AG09319 (cell line): Measurements from ENCODE around the gene MCRIP2.

ENCODE experiments used
- DNase-seq: peaks from one replicate; pipeline ENCODE4 v3.0.0-alpha.2; 2010; ENCODE audit warnings: low read depth; ENCODE audit errors: extremely low read depth
- TF ChIP-seq, protein P1 (sequence below): IDR thresholded peaks from 2 replicates; pipeline ENCODE4 v1.5.1; 2011; ENCODE audit warnings: low read depth, mild to moderate bottlenecking, inconsistent platforms, low read length, moderate library complexity

The MCRIP2 gene

DNA sequence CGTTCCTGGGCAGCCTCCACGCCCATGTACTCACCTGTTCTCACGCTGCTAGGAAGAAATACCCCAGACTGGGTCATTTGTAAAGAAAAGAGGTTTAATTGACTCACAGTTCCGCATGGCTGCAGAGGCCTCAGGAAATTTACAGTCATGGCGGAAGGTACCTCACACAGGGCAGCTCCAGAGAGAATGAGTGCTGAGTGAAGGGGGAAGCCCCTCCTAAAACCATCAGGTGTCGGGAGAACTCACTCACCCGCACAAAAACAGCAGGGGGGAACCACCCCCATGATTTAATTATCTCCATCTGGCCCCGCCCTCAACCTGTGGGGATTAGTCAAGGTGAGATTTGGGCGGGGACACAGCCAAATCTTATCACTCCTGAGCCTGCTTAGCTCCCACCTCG lies 33.6 kb upstream of the MCRIP2 start:
- DNase-seq = no peak
- TF ChIP-seq, protein P1, sequence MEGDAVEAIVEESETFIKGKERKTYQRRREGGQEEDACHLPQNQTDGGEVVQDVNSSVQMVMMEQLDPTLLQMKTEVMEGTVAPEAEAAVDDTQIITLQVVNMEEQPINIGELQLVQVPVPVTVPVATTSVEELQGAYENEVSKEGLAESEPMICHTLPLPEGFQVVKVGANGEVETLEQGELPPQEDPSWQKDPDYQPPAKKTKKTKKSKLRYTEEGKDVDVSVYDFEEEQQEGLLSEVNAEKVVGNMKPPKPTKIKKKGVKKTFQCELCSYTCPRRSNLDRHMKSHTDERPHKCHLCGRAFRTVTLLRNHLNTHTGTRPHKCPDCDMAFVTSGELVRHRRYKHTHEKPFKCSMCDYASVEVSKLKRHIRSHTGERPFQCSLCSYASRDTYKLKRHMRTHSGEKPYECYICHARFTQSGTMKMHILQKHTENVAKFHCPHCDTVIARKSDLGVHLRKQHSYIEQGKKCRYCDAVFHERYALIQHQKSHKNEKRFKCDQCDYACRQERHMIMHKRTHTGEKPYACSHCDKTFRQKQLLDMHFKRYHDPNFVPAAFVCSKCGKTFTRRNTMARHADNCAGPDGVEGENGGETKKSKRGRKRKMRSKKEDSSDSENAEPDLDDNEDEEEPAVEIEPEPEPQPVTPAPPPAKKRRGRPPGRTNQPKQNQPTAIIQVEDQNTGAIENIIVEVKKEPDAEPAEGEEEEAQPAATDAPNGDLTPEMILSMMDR = no peak

DNA sequence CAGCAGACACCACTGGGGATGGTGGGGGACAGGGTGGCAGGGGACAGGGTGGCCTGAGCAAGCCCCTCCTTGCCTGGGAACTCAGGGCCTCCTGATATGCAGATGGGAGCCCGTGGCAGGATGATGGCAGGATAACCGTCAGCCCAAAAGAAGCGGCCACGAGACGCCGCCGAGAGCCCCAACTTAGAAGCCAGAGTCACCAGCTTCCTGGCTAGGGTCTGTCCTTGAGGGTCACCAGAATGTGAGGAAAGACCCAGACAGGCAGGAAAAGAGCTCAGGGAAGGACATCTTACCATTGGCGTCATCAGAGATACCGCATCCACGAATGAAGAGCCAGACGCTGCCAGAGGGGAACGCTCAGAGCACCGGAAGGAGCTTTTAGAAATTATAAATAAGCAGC lies 32.3 kb upstream of the MCRIP2 start:
- DNase-seq = no peak
- TF ChIP-seq, protein P1 = no peak

DNA sequence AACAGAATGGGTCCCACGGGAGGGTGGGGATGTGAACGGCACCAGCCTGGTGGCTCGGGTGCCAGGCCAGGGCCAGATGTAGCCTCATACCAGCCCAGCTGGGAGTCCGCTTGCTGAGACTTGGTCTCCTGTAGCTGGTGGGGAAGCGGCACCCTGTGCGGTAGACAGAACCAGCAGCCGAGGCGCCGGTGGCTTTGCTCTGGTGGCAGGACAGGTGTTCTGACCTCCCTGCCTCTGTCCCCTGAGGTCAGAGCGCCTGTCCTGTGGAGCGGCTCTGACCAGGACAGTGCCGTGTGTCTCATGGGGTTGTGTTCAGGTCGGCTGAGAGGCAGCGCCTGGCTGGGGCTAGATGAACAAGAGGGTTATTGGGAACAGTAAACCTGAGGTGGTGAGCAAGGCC lies 31.6 kb upstream of the MCRIP2 start:
- no peak for DNase-seq
- TF ChIP-seq, protein P1 = no peak

DNA sequence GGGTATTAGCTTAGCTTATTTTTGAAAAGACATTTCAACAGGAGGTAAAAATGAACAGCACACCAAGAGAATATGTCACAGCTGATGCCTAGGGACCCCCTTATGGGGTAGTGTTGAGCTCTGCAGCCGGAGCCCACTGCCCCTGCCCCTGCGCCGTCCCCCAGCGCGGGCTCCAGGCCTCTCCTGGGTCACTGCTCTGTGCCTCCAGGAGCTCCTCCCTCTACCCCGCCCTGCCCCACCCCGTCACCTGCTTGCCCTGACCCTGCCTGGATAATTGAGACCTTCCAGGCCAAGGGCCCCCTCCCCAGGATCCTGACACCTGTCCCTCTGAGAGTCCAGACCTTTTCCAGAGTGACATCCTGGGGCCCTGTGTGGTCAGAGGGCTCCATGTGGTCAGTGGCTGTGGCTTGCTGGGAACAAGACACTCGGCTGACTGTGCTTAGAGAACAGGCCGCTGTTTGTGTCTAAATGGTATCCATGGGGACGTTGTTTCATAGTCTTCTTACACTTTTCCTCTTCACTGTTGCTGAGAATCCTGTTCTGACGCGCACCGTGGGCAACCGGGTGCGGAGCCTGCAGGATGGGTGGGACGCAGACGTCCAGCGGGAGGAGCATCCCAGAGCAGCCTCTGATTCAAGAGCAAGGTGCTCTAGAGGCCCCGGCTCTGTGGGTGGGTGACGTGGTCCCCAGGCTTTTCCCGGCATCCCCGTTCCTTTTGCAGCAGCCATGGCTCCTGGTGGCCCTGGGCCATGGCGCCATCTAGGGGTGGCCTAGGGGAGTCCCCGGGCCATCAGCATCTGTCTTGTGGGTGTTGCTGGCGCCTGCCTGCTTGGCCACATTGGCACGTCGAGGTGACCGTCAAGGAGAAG lies 30.9 kb upstream of the MCRIP2 start:
- TF ChIP-seq, protein P1 = peak; percentile 22
- no peak for DNase-seq

DNA sequence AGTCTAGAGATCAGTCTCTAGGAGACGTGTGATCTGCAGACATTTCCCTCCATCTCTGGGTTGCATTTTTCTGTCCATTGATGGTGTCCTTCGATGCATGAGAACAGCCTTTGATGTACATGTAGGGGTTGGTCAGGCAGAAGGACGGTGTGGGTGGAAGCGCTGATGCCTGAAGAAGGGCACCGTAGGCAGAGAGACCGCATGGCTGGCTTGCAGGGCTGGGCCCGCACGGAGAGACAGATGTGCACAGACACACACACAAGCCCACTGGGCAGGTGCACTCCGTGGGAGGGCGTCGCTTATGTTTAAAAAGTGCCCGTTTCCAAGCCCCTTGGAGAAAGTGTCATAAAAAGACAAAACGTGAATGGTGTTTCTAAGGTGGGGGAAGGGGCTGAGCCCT lies 26.5 kb upstream of the MCRIP2 start:
- DNase-seq = no peak
- TF ChIP-seq, protein P1 = no peak

DNA sequence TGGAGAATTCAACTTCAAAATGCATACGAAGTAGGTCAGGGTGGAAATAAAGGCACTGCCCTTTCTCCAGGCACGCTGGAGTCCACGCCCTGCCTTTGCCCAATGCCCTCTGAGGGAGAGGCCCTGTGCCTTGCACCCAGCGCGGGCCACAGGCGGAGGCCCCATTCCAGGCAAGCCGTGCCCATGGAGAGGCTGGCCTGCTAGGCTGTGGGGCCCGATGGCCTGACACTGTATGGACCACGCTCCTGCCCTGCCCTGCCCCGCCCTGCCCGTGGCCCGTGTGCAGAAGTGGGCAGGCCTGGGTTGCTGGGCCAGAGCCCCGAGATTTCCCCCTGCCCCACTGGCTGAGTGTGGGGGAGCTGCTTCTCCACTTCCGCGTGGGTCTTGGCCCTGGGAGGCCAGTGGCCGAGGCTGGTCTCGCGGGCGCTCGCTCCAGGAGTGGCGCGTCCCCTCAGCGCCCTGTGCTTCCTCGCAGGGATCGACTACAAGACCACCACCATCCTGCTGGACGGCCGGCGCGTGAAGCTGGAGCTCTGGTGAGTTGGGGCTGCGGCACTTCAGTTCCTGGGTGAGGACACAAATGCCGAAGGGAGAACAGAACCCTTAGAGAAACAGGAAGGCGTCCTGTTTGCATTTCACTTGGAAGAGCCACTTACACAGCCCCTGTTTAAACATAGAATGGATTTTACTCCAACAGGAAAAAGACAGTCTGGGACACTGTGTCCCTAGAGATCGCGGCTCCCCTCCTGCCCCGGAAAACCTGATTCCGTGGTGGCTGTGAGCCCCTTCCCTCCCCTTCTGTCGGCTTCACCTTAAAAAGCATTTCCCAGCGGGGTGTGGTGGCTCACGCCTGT lies 24.7 kb upstream of the MCRIP2 start:
- TF ChIP-seq, protein P1 = no peak

DNA sequence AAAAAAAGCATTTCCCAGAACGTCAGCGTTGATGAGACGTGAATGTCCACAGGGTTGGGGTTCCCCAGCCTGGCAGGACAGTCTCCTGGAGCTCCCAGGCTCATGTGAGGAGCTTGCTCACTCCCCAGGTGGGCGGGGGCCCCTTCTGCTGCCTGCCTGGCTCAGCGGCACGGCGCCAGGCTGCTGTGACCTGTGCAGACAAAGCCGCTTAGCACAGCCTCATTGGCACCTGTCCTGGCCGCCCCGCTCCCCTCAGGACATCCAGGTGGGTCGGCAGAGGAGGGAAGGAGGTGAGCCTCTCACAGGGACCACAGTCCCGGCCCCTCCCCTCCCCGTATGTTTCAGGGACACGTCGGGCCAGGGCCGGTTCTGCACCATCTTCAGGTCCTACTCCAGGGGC lies 23.8 kb upstream of the MCRIP2 start:
- TF ChIP-seq, protein P1 = no peak
- no peak for DNase-seq

More for the DNA sequence above, 24.7 kb upstream of the MCRIP2 start:
- DNase-seq = no peak
